Measurements from ENCODE around the gene DUSP9. TPM values are rescaled to one million over a fixed set of nuclear protein-coding genes. Genes with fewer than 3 reads are reported as not detected.
"Not testable (repeated sequence)": the region's sequence is repeated elsewhere in the genome, so short reads cannot be mapped to it uniquely, and the experiment has no call there.

The DUSP9 gene
- total RNA-seq, 1 experiment from 2014 or later = not detected

- DNase-seq (ENCODE audit: low read depth) = no peak
Observed at GRCh38 chrX:153670748-153671588, 24.0 kb downstream of the DUSP9 start.

DNA sequence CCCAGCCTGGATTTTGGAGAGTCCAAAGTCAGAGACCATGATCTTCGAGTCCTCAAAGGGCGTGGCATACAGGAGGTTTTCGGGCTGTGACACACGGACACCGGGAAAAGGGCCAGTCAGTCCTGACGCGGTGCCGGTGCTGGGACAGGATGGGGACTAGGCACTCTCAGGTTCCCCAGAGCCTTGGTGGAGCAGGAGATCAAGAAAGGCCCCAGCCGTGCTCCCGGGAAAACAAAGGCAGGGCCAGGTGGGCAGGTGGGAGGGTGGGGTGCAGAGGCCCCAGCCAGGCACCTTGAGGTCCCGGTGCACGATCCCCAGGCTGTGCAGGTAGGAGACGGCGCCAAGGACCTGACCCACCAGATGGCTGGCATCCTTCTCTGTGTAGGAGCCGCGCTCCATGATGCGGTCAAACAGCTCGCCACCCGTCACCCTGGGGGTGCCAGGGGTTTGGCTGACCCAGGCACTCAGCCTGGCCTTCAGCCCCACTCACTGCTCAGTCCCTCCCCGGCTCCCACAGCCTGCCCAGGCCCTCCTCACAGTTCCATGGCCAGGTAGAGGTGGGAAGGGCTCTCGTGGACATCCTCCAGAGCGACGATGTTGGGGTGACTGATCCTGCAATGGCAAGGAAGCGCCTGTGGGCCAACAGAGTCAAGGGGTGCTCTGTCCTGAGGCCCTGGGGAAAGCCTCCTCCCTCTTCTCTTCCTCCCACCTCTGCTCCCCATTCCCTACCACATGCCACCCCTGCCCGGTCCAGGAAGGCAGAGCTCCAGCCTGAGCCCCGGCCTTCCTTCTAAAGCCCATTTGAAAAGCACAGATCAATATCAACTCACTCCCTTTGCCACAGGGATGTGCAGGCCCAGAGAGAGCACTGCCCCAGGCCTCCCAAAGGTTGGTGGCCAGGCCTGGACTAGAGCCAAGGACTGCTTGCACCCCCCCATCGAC is 24.9 kb downstream of the DUSP9 start:
- no peak for DNase-seq (ENCODE audit: low read depth)

- DNase-seq (ENCODE audit: low read depth) = no peak
Observed at GRCh38 chrX:153672531-153673427, 25.8 kb downstream of the DUSP9 start.

DNA sequence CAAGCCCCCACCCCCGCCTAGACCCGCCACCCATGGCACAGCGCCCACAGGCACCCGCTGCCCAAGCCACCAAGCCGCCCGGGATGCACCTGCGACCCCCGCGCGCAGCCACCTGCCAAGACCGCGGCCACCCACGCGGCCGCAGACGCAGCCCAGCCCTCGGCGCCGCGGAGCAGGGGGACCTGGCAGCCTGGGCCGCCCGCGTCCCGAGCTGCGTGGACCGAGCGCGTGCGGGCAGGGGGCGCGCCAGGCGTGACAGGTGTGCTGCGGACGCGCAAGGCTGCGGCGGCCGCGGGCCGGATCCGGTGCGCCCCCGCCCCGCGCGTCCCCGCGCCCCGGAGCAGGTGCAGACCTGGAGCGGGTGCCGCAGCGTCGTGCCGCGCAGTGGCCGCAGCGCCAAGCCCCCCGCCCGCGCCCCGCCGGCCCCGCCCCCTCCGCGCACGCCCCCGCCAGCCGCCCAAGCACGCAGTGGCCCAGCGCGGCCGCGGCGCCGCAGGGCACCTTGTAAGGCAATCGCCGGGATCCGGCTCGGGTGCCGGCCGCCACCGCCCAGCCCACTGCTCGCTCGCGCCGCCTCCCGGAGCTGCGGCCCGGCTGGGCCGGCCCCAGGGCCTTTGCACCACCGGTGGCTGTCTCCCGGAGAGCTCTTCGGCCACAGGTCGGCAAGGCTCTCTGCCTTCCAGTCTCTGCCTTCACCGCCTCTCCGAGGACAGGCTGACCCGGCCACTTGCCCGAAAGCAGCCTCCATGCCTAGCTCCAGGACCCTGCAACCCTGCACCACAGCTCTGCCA is 26.6 kb downstream of the DUSP9 start, which contains the start of gene PNCK:
PNCK (minus strand) TSS at position 386 of the 791 bp plus-strand sequence. CDS start 737 bp downstream, outside the sequence.
- DNase-seq (ENCODE audit: low read depth) = no peak

- no peak for DNase-seq (ENCODE audit: low read depth)
Observed at GRCh38 chrX:153674219-153674851, 27.3 kb downstream of the DUSP9 start.

DNA sequence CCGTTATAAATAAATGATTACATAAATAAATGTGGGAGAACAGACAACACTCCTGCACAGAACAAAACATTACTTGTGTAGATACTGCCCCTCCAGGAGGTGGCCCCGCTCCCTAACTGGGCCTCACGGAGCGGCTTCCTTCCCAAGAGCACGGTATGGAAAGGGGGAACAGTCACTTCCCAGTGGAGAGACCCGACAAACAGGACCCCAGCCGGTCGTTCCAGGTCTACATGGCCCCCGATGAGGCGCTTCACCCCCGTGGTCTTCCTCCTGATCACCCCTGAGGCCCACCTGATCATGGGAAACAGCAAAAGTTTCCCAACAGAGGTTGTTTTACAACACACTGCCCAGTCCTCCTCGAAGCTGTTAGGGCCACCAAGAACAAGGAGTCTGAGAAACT is 34.2 kb downstream of the DUSP9 start:
- DNase-seq (ENCODE audit: low read depth) = no peak

- DNase-seq (ENCODE audit: low read depth) = not testable (repeated sequence)
Observed at GRCh38 chrX:153683486-153683885, 36.5 kb downstream of the DUSP9 start.

DNA sequence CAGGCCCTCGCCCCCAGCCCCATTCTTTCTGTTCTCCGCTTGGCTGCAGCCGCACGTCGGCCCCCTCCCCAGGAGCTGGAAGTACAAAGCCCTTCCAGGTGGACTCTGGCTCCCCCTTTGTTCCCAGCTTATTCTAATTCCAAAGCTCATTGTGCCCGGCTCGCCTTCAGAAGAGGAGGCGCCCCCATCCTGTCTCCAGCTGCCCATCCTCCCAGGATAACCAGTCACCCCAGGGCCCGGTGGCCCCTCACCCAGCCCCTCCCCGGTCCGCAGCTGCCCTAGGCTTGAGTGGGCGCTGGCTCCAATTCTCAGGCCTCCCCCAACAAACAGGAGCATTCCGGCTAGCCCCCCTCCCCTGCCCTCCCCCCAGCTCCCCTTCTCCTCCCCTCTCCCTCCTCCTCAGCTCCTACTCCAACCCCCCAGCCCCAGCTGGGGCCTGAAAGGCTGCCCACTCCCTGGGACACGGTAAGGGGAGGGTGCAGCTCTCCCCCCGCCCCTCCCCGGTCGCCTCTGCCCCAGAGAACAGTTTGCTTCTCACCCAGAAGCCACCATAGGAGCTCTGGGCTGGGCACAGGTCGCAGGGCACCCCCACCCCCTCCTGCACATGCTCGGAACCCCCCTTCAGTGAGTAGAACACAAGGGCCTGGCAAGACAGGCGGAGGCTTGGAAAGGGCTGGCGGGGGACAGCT is 37.6 kb downstream of the DUSP9 start:
- no peak for DNase-seq (ENCODE audit: low read depth)

GRCh38 chrX:153685156-153685536 is 38.1 kb downstream of the DUSP9 start:
- DNase-seq (ENCODE audit: low read depth) = no peak

DNA sequence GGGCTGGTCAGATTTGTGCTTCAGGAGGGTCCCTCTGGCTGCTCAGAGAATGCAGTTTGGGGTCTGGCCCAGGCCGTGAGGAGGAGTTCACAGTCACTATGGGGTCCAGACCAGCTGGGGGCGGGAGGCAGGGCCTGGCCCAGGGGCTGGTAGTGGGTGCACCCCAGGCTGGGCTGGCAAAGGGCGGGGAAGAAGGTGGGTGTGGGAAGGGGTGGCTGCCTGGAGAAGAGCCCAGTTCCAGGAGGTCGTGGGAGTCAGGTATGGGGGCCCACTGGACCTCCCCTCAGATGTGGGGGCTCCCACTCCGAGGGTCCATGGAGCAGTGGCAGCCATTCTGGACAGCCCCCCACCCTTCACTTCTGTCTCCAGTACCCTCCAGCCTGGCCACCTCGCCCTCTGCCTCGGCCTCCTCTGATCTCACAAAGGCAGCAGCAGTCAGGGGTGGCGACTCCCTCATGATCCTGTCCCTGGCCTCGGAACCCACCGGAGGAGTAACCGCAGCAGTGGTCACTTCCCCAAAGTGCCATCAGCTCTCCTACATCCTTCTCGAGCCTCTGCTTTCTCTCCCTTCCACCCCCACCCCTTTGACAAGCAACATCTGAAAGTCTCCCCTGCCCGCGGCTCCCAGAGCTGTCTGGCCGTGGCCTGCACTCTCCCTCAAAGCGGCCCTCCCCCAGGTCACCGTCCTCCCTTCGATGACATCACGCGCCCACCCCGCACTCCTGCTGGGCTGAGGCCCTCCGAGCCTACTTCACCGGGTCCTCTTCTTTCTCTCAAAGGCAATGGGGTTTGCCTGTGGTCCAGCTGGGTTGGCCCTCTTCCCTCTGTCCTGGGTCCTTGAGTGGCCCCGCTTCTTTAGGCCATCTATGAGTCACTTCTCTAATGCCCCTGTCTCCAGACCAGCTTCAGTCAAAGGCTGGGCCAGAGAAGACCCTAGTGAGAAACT is 39.0 kb downstream of the DUSP9 start:
- no peak for DNase-seq (ENCODE audit: low read depth)

- no peak for DNase-seq (ENCODE audit: low read depth)
Observed at GRCh38 chrX:153686711-153687110, 39.7 kb downstream of the DUSP9 start.

DNA sequence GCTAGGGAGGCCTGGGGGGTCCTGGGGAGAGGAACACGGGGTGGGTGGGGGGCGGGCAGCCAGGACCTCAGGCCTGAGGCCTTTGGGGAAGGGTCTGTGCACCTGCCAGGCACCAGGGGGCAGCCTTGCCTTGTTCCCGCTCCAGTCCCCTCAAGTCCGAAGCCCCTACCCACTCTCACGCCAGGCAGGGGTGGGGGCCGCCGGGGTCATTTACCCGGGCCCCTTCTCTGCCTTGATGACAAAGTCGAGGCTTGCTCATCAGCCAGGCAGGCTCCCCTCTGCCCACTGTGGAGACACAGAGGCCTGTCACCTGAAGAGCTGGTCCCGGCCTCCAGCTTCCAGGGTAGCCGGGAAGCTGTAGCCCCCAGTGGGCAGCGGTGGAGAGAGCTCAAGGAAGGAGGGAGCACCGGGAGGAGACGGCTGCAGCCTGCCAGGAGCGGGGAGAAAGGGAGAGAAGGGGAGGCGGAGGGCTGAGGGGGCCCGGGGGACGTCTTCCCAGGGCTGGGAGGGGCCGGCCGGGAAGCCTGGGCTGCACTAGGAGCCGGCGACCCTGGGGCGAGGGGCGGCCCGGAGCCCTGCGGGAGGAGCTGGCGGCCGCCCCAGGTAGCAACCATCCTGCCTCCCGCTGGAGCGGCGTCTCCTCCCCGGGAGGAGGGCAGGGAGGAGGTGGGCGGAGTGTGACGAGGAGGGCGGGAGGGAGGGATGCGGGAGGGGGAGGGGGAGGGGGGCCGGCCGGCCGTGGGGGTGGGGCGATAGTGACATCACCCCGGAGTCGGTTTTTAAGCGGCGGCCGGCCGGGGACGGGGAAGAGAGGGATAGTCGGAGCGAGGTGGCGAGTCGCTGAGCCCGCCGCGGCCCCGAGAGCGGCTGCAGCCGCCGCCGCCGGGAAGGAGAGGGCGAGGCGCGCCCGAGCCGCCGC is 40.4 kb downstream of the DUSP9 start, which contains the start of gene SLC6A8:
SLC6A8 (plus strand) TSS at position 806 of the 919 bp plus-strand sequence. CDS start 649 bp downstream, outside the sequence.
- peak; percentile 60 for DNase-seq (ENCODE audit: low read depth)

DNA sequence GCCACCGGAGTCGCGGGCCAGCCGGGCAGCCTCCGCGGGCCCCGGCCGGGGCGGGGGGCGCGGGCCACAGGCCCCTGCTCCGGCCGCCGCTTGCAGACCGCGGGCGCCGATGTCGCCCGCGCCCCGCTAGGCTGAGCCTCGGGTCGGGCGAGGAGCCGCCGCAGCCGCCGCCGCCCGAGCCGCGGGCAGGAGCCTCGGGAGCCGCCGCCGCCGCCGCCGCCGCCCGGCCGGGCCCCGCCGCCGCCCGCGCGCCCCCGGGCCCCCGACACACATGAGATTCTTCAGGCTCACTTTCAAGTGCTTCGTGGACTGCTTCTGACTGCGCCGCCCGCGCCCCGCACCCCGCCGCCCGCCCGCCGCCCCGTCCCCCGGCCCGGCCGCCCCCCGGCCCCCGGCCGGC is 41.1 kb downstream of the DUSP9 start:
- DNase-seq (ENCODE audit: low read depth) = no peak

- no peak for DNase-seq (ENCODE audit: low read depth)
Observed at GRCh38 chrX:153688506-153688905, 41.5 kb downstream of the DUSP9 start.

DNA sequence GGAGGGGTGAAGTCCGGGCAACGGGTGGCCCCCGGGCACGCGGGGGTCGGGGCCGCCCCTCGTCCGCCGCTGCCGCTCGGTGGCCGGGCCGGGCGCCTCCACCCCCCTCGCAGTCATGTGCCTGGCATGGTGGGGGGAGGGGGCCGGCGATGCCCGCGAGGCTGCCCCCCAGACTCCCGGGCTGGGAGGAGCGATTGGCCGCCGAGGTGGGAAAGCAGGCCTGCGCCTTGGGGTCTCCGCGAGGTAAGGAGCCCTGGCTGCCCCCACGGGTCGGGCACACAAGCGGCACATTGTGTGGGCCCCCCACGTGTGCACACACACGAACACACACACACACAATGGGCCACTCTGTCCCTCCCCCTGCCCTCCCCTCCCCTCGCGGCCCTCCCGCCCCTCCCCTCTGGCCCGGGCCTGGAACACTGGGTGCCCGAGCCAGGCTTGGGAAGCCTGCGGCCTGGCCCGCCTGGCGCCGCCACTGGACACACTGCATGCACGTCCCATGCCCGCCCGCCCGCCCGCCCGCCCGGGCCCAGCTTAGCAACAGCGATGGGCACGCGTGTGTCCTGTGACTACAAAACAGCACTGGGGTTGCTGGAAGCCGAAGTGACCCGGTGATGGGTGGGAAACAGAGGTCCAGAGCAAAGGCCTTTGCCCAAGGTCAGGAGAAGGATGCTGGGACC is 42.0 kb downstream of the DUSP9 start:
- peak; percentile 20 for DNase-seq (ENCODE audit: low read depth)

DNA sequence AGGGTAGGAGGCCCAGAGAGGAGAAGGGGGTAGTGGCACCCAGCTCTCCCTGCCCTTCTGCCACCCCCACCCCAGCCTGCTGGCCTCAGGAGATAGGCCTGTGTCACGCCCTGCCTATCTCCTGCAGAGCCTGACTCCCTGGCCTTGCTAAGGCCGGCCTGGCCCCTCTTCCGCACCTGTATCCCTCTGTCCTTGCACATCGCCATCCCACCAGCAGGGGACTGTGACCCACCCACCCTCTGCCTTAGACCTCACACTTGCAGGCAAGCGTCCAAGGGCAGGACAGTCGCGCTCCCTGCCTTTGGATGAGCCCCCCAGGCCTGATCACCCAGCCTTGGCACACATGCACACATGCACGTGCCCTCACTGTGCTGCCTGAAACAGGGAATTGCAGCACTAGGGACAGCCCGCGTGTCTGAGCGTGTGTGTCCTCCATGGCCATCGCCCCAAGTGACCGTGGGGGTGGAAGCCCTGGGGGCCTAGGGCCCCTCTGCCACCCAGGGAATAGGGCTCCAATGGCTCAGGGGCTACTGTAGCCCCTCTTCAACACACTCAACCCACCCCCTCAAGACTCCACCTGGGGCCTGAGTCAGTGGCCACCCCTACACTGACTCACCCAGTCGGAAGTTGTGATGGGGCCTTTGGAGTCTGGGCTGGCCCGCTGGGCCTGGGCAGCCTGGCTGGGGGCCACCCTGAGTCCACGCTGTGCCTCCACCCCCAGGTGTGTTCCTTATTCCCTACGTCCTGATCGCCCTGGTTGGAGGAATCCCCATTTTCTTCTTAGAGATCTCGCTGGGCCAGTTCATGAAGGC is 42.9 kb downstream of the DUSP9 start:
- peak; percentile 8 for DNase-seq (ENCODE audit: low read depth)

Measured in RPMI7951 (cell line).